Fibroblast of skin of left quadriceps (primary cell): ENCODE measurements around the gene RUVBL1.

Source experiments
- DNase-seq, 2 experiments: peaks; one replicate each; pipeline ENCODE4 v3.0.0-alpha.2; 2013; ENCODE audit warnings: low read depth in 2 of 2

The RUVBL1 gene

GRCh38 chr3:128068156-128068620, 55.4 kb downstream of the RUVBL1 start:
- no peak for DNase-seq

DNA sequence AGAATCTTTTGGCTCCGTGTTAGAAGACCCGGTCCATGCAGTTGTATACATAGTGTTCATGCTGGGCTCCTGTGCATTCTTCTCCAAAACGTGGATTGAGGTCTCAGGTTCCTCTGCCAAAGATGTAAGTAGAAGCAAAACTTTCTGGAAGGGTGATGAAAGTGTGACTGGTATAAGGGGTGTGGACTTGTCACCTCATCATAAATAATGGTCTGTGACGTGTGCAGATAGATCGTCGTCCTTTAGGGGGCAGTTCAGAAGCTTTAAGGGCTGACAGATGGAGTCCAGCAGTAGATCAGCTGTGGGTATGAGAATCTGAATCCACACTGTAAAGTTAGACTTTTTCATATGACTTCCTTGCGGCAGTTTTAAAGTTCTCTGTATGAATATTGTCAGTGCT, 56.1 kb downstream of the RUVBL1 start:
- DNase-seq: peak in 1 of 2 experiments; percentile 50

DNA sequence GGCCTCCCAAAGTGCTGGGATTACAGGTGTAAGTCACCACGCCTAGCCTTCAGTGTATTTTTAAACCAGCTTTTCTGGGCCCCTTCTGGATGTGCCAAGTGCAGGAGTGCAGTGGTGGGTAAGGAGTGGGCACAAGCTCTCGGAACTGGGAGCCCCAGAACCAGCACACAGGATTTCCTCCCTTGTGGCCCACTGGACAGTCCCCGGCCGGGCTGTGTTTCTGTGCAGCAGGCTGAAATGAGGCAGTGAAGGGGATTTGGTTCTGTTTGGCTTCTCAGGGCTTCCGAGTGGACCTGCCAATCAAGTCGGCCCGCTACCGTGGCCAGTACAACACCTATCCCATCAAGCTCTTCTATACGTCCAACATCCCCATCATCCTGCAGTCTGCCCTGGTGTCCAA, 56.9 kb downstream of the RUVBL1 start:
- DNase-seq: no peak

DNA sequence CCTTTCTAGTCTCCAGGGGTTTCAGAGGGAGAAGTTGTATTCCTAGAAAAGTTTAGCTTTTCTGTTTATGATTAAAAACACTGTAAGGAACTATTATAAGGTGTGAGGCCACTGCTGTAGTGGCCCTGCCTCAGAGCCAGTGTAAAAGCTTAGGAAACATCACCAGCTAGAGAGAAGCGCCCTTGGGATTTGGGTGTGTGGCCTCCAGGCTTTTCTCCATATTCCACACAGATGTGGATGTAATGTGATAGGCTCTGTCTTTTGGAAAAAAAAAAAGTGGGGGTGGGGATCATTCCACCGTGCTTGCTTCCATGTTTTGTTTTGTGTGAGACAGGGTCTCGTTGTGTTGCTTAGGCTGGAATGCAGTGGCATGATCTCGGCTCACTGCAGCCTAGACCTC, 57.5 kb downstream of the RUVBL1 start:
- peak; percentile 53 for DNase-seq

DNA sequence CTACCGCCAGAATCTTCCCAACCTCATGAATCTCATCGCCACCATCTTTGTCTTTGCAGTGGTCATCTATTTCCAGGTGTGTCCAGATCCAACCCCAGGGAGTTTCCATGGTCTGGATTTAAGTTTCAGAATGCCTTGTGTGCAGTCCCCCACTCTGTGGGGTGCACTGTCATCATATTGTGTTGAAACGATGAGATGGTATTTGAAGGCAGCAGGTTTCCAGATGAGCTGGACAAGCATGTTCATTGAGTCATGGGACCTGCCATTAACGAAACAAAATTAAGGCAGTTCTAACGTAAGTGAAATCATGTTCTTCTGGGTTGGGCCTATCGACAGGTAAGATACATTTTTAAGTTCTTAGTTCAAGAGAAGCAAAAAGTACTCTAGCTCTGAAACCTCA, 58.6 kb downstream of the RUVBL1 start:
- no peak for DNase-seq

DNA sequence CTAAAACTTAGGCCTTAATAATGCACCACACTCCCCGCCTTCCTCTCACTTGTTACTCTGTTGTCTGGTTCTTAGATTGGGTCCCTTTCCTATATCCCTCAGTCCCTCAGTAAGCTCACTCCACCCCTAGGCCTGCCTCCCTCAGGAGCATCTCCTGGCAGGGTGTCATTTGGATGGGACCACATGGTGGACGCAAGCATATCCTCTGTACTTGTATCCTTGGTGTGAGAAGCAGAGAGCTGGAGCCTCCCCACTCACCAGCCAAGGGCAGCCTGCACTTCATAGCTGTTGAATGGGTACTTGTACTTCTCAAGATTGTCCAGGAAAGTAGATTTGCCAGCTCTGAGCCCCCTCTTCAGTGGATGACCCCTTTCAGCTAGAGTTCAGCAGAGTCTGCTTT, 59.7 kb downstream of the RUVBL1 start:
- no peak for DNase-seq

- no peak for DNase-seq
Measured at GRCh38 chr3:128062033-128062745, 61.4 kb downstream of the RUVBL1 start.

DNA sequence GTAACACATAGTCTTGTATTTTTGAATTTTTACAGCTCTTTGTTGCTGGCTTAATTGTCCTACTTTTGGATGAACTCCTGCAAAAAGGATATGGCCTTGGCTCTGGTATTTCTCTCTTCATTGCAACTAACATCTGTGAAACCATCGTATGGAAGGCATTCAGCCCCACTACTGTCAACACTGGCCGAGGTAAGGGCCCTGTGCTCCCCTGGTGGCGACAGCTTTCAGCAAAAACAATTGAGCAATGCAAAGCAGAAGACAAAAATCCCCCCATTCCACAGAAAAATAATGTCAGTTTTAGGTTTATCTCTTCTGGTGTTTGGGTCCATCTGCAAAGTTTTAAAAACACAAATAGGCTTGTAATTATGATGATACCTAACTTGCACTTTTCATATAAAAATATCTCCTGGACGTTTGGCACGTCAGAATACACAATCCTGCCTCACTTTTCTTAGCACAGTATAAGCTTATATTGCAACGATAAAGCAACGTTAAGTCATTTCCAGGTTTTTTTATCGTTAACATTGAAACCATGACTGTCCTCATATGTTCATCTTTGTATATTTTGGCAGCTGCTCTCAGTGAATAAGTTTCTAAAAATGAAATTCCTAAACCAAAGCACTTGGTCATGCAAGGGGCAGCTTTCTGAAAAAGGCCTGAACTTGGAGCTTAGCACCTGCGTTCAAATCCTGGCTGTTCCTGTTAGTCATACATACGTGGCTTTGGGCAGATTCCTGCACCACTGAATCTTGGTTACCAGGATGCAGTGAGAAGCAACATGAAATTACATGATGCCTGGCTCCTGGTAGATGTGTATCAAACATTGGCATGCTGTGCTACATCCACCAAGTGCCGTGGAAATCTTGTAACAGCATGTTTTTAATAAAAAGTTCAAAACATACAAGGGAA, 62.9 kb downstream of the RUVBL1 start:
- peak; percentile 87 to 88 for DNase-seq

GRCh38 chr3:128056258-128056657, 67.4 kb downstream of the RUVBL1 start:
- DNase-seq: no peak

DNA sequence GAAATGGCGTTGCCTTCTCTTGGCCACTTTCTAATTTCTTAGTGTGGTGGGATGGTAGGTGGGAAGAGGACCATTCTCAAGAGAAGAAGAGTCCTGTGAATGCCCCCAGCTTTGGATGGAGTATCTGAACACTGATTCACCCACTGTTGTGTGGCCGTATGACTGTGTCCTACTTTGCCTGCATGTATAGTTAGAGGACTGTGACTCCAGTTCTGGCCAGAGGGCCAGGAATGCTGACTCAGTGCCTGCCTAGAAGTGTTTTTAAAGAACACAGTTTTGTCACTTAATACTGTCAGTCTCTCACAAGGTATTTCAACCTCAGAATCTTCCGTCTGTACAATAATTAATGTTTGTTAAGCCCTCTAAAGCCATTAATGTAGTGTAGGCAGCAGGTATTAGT, 69.2 kb downstream of the RUVBL1 start:
- no peak for DNase-seq

- DNase-seq: no peak
Measured at GRCh38 chr3:128053614-128054013, 70.0 kb downstream of the RUVBL1 start.

DNA sequence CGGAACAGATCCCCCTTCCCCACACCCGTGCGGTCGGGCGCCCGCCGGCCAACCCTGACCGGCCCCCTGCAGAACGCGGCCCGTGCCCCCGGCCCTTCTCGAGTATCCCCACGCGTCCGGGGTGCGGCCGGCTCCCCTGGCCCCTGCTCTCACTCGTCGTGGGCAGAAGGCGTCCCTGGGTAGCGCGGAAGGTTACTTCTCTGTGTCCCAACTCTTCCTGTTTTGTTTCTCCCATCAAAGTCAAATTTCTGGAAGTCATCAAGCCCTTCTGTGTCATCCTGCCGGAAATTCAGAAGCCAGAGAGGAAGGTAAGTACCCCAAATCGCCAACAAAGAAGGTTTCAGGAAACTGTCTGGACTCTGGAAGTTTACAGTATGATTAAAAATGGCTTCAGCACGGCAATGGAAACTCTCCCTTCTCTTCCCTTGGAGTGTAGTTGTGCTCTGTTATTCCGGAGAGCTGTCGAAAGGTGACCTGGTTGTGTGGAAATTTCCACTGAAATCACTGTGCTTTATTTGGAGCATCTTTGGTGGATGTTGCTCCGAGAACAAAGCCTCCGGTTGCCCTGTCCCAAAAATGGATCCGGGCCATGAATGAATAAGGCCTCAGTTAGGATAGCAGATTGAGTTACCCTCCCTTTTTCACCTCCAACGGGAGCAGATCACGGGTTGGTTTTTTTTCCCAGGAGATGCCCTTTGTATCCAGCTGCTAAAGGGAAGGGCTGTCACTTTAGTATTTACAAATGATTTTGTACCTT, 70.8 kb downstream of the RUVBL1 start:
- DNase-seq: no peak

DNA sequence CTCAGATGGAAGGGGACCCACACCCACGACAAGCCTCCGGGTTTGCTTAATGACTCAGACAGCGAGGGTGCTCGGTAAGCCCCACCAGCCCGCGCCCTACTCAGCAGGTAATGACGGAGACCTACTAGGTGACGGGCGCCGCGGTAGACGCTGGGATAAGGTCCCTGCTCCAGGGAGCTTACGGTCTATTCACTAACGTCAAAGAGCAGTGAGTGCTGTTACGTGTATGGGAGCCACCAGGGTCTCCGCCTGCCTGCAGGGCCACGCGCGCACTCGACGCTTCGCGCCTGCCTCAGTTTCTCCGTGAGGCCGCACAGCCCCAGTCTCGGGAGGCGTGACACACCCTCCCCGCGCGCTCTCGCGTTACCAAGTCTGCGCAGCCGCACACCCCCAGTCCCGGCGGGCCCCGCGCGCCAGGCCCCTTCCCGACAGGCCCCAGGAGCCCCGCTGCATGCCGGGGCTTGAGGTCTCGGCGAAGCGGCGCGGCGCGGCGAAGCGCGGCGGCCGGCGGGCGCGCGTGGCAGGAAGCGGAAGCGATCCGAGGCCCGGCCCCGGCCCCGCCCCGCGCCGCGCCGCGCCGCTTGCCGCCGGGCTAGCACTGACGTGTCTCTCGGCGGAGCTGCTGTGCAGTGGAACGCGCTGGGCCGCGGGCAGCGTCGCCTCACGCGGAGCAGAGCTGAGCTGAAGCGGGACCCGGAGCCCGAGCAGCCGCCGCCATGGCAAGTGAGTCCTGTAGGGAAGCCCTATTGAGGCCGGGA, 71.6 kb downstream of the RUVBL1 start, which contains the start of gene SEC61A1:
SEC61A1 (plus strand) TSS at position 601 of the 758 bp plus-strand sequence; CDS start at position 717, 116 bp downstream.
- DNase-seq: peak; percentile 91

DNA sequence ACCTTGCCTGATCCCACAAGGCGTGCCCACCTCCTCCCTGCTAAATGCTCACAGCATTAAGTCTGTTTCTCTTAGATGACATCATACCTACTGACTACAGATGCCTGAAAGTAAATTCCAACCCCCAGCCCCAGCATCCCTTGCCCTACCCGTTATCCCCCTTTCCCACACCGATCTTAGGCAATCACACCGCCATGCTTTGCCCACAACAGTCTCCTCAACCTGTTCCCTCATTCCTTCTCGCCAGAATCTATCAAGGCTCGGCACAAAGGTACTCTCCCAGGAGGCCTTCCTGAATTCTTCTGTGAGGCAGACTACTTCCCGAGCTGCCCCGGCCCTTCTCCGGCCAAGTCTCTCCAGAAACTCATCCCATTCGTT, 72.2 kb downstream of the RUVBL1 start:
- no peak for DNase-seq

GRCh38 chr3:128050597-128050996, 73.0 kb downstream of the RUVBL1 start:
- DNase-seq: no peak

DNA sequence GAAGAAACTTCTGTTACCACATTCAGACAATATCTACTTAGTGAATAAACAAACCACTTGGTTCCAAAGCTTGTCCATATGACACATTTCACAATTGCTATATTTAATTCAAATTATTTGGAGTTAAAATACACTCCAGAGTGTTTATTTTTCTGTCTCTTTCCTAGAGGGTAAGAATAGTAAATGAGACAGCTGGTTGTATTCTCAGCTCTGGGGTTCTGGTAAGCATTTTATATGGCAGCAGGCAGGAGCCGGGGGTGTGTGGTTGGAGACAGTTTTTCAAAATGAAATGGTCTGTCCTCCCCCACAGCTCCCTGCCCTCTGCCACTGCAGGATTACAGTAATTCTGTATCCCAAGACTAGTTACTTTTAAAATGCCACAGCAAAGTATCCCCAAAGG, 82.3 kb downstream of the RUVBL1 start:
- no peak for DNase-seq

DNA sequence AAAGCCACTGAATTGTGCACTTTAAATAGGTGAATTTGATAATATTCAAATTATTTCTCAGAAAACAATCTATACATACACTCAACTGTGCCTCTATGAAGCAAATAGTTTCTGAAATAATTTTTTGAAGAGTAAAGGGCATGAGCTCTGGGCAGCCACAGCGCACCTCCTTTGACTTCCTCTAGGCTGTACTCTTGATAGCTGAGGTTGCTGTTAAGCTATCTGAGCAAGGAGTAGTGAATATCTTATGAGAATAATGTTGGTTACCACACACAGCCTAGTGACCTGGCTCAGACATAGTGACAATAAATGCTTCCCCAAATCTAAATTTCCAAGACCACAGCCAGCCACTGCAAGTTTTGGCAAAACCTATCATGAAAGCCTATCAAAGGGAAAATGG, 83.0 kb downstream of the RUVBL1 start:
- no peak for DNase-seq

- no peak for DNase-seq
Measured at GRCh38 chr3:128040041-128040440, 83.6 kb downstream of the RUVBL1 start.

DNA sequence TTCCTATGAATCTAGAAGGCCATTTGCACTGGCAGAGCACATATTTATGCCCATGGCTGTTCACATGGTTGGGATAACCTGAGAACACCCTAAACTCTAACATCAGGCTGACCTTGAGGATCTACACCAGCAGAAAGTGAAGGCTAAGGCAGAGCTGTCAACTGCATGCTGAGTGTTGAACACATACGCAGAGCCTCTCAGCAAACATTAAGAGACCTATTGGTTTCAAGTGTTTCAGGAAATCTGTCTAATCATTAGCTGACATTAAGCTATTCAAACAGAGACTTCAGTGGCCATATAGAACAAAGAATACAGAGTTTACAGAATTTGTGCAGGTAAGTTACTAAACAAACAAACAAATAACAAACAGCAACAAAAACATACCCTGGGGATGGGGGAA, 87.5 kb downstream of the RUVBL1 start:
- DNase-seq: no peak

GRCh38 chr3:128033102-128033501, 90.5 kb downstream of the RUVBL1 start:
- no peak for DNase-seq
